Measurements from ENCODE around the gene RYR2.

RYR2 gene

DNA sequence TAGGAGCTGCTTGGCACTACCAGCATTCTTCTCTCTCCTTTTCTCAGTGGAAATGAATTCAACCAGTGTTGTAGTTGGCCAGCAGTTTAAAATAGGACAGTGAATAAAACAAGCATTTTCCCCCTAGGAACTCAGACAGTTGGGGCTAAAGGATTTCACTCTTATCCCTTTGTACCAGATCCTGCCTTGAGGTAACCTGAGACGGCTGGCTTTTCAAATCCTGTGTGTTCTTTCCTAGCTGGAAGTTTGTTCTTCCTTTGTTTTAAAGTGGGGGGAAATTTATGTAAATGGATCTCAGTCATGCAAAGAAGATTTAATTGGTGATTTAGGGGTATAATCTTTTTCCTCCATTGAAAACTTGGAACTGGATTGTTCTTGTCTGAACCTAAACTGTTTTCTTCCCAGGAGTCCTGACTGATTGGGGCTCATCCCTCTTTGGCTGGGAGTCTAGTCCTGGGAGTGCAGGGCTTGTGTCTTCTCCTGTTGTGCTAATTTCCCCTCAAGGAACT lies 825.5 kb downstream of the RYR2 start:
- ATAC-seq = no peak
- TF ChIP-seq ARNTL (CRISPR knock-in tag; IDR thresholded peaks at IDR 0.05; ENCODE audit: borderline replicate concordance, low read depth) = no peak
- TF ChIP-seq CSRNP3 (CRISPR knock-in tag; IDR thresholded peaks at IDR 0.05) = no peak
- TF ChIP-seq, protein P1, sequence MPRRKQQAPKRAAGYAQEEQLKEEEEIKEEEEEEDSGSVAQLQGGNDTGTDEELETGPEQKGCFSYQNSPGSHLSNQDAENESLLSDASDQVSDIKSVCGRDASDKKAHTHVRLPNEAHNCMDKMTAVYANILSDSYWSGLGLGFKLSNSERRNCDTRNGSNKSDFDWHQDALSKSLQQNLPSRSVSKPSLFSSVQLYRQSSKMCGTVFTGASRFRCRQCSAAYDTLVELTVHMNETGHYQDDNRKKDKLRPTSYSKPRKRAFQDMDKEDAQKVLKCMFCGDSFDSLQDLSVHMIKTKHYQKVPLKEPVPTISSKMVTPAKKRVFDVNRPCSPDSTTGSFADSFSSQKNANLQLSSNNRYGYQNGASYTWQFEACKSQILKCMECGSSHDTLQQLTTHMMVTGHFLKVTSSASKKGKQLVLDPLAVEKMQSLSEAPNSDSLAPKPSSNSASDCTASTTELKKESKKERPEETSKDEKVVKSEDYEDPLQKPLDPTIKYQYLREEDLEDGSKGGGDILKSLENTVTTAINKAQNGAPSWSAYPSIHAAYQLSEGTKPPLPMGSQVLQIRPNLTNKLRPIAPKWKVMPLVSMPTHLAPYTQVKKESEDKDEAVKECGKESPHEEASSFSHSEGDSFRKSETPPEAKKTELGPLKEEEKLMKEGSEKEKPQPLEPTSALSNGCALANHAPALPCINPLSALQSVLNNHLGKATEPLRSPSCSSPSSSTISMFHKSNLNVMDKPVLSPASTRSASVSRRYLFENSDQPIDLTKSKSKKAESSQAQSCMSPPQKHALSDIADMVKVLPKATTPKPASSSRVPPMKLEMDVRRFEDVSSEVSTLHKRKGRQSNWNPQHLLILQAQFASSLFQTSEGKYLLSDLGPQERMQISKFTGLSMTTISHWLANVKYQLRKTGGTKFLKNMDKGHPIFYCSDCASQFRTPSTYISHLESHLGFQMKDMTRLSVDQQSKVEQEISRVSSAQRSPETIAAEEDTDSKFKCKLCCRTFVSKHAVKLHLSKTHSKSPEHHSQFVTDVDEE (CRISPR knock-in tag; IDR thresholded peaks at IDR 0.05) = no peak
- TF ChIP-seq TOX (CRISPR knock-in tag; IDR thresholded peaks at IDR 0.05; ENCODE audit: borderline replicate concordance) = no peak
- TF ChIP-seq ESRRG (CRISPR knock-in tag; IDR thresholded peaks at IDR 0.05) = no peak
- TF ChIP-seq ZNF8 (CRISPR knock-in tag; IDR thresholded peaks at IDR 0.05) = no peak
- TF ChIP-seq, protein P2, sequence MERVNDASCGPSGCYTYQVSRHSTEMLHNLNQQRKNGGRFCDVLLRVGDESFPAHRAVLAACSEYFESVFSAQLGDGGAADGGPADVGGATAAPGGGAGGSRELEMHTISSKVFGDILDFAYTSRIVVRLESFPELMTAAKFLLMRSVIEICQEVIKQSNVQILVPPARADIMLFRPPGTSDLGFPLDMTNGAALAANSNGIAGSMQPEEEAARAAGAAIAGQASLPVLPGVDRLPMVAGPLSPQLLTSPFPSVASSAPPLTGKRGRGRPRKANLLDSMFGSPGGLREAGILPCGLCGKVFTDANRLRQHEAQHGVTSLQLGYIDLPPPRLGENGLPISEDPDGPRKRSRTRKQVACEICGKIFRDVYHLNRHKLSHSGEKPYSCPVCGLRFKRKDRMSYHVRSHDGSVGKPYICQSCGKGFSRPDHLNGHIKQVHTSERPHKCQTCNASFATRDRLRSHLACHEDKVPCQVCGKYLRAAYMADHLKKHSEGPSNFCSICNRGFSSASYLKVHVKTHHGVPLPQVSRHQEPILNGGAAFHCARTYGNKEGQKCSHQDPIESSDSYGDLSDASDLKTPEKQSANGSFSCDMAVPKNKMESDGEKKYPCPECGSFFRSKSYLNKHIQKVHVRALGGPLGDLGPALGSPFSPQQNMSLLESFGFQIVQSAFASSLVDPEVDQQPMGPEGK (CRISPR knock-in tag; IDR thresholded peaks at IDR 0.05; ENCODE audit: borderline replicate concordance) = no peak
- TF ChIP-seq BACH2 (CRISPR knock-in tag; IDR thresholded peaks at IDR 0.05; ENCODE audit: borderline replicate concordance) = no peak
- TF ChIP-seq SNAI2 (CRISPR knock-in tag; IDR thresholded peaks at IDR 0.05) = no peak
- TF ChIP-seq PPARA (CRISPR knock-in tag; IDR thresholded peaks at IDR 0.05; ENCODE audit: borderline replicate concordance) = no peak
- TF ChIP-seq POU6F1 (CRISPR knock-in tag; IDR thresholded peaks at IDR 0.05; ENCODE audit: borderline replicate concordance, low read depth) = no peak

- TF ChIP-seq CSRNP3 (CRISPR knock-in tag; IDR thresholded peaks at IDR 0.05) (no peak), TOX (CRISPR knock-in tag; IDR thresholded peaks at IDR 0.05; ENCODE audit: borderline replicate concordance) (no peak), ARNTL (CRISPR knock-in tag; IDR thresholded peaks at IDR 0.05; ENCODE audit: borderline replicate concordance, low read depth) (no peak), OSR1 (CRISPR knock-in tag; IDR thresholded peaks at IDR 0.05) (no peak), ZNF8 (CRISPR knock-in tag; IDR thresholded peaks at IDR 0.05) (no peak), SNAI2 (CRISPR knock-in tag; IDR thresholded peaks at IDR 0.05) (no peak), RARB (CRISPR knock-in tag; IDR thresholded peaks at IDR 0.05) (no peak), ZNF565 (CRISPR knock-in tag; conservative IDR thresholded peaks at IDR 0.05; ENCODE audit: low read depth) (no peak), GLIS3 (CRISPR knock-in tag; IDR thresholded peaks at IDR 0.05) (no peak), PPARA (CRISPR knock-in tag; IDR thresholded peaks at IDR 0.05; ENCODE audit: borderline replicate concordance) (no peak), ISL1 (CRISPR knock-in tag; IDR thresholded peaks at IDR 0.05) (no peak), BACH2 (CRISPR knock-in tag; IDR thresholded peaks at IDR 0.05; ENCODE audit: borderline replicate concordance) (no peak), ZFP3 (CRISPR knock-in tag; IDR thresholded peaks at IDR 0.05) (no peak), ESRRG (CRISPR knock-in tag; IDR thresholded peaks at IDR 0.05) (no peak), TCF4 (CRISPR knock-in tag; IDR thresholded peaks at IDR 0.05; ENCODE audit: borderline replicate concordance) (no peak), CSDC2 (CRISPR knock-in tag; IDR thresholded peaks at IDR 0.05) (no peak)
- TF ChIP-seq, protein P2 (CRISPR knock-in tag; IDR thresholded peaks at IDR 0.05; ENCODE audit: borderline replicate concordance) = no peak
- TF ChIP-seq, protein P1 (CRISPR knock-in tag; IDR thresholded peaks at IDR 0.05) = no peak
Measured at GRCh38 chr1:237868817-237869600, 827.0 kb downstream of the RYR2 start.

More at GRCh38 chr1:237868817-237869600, 827.0 kb downstream of the RYR2 start:
- no peak for ATAC-seq
